ENCODE results near the gene CDK6.

Gene CDK6

GRCh38 chr7:92788559-92789183 lies 47.7 kb downstream of the CDK6 start:
- DNase-seq = no peak

GRCh38 chr7:92785923-92786322 lies 50.5 kb downstream of the CDK6 start:
- DNase-seq = no peak

DNA sequence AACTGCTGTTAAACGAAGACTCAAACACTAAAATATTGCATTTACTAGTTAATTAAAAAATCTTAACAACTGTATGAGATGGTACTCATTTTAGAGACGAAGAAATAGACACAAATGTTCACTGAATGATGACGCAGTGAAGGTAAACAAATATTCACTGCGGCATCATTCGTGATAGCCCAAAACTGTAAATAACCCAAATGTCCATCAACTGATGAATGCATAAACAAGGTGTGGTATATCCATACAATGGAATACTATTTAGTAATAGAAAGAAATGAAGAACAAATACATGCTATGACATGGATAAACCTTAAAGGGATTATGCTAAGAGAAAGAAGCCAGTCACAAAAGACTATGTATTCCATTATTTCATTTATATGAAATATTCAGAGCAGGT lies 51.4 kb downstream of the CDK6 start:
- no peak for DNase-seq

GRCh38 chr7:92783260-92784201 lies 52.8 kb downstream of the CDK6 start:
- DNase-seq = no peak

DNA sequence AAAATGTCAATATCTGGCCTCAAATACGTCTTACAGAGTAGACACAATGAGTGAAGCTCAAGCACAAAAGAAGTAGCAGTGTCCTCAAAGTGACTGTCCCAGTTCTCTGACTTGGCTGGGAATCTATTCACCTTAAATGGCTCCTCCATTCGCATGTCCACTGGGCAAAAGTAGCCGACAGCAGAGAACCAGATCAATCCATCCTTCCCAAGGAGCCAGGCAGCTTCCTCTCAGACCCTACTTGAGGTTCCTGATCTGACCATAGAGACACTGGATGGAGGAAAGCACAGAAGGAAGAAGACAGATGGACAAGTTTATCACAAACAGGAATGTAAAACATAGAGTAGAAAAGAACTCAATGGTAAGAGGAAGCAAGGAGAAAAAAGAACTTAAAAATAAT lies 53.5 kb downstream of the CDK6 start:
- no peak for DNase-seq

DNA sequence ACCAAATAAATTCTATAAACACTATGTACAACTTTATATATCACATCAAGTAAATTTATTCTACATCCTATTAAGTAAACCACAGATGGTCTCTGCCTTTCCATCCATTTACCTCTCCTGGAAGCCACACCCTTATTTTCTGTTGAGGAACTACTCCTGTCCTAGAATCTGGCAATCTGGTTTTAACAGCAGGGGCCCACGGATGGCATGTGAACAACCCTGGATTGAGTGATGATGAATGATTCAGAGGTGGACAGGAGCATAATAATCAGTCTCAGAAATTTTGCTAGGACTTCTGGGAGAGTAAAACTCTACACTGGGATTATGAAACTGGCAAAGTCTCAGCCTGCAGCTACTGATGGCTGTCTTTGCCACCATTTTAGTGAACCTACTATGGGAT lies 54.1 kb downstream of the CDK6 start:
- no peak for DNase-seq

DNA sequence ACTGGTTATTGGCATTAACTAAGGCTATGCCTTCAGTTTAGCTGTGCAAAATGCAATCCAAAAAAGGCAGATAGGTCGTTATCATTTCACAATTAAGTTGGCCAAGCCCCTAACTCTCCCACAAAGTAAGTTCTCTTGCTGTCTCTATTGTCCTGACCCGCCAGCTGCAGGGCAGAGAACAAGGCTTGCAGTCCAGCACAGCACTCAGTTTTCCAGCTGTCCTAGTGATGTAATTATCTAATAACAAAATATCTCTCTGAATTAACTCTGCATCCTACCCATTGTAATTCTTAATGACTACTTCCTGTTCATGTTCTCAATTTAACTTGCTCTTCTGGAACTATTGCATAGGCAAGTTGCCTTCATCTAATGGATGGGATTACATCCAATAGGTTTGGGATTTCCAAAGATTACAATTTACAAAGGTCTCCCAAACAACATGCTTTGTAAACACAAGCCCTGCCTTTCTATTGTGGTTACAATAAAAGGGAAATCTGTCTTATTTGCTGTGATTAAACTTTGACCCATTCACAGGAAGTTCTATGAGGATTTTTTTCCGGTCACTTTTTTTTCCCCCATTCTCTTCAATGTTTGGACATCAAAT lies 55.2 kb downstream of the CDK6 start:
- DNase-seq = no peak

GRCh38 chr7:92778972-92779371 lies 57.4 kb downstream of the CDK6 start:
- DNase-seq = no peak

DNA sequence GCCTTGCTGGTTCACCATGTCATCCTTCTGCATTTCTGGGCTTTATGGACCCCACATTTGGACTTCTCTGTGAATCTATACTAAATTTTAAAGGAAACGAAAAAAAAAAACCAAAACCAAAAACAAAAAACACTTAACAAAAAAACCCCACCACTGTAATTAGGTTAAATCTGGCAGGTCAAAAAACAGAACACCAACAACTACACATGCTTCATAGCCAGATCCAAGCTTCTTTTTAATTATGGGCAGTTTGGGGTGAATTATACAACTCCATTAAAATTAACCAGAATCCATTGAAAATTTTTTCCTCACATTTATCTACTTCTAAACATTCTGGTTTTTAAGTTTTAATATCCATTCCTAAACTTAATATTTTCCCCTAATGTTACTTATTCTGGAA lies 58.4 kb downstream of the CDK6 start:
- DNase-seq = no peak

DNA sequence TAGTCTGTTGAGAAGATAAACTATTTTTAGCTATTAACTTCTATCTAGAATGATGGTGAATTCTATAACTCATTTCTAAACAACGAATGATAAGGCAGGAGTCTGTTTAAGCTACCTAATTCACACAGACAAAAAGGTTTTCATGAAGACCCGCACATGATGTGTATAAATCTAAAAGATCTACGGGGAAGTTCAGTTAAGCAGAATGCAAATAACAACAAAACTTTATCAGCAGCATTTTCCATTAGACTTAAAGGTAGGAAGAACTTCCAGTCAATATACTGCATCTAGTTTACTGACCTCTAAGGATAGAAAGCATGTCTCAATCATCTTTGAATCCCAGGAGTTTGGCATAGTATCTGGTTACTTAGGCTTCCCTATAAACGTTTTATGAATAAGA lies 62.6 kb downstream of the CDK6 start:
- DNase-seq = no peak

GRCh38 chr7:92769844-92770243 lies 66.5 kb downstream of the CDK6 start:
- DNase-seq = no peak

- no peak for DNase-seq
These were observed 67.0 kb downstream of the CDK6 start for GRCh38 chr7:92769394-92769699.

DNA sequence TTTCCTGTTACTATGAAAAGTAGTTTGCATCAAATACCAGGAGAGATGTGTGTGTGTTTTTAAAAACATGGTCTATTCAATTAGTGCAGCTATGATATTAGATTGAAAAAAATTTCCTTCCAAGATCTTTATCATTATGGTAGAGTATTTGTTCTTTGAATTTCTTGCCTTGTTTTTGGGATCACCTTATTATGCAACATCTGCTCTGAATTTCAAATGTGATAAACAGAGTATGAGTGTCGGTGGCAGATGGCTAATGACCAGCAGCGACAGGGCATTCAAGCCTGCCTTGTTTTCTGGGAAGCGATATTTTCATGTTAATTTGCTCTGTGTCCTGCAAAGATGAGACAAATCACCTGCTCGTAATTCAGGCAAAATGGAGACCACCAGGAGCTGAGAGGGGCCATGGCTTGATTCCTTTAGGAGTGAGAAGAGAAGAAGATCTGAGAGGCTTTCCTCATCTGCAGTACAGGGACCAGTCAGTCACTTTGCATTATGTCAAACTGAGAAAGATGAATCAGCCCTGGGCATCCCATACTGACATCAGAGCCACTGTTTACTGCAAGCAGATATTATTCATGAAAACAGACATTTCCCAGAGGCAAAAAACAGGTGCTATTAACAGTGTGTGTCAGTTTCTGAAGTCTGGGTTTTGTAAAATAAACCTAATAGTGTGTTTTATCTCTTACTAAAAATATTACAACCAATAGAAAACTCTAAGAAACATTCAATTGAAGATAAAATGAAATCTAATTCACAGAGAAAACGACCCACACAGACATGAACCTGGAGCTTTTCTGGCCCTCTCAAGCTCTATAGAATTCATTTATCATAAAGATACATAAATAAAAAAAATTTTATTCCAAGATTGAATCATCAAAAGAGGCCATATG lies 67.6 kb downstream of the CDK6 start:
- peak in 1 of 2 experiments; percentile 47 for DNase-seq

GRCh38 chr7:92767437-92767836 lies 68.9 kb downstream of the CDK6 start:
- no peak for DNase-seq

DNA sequence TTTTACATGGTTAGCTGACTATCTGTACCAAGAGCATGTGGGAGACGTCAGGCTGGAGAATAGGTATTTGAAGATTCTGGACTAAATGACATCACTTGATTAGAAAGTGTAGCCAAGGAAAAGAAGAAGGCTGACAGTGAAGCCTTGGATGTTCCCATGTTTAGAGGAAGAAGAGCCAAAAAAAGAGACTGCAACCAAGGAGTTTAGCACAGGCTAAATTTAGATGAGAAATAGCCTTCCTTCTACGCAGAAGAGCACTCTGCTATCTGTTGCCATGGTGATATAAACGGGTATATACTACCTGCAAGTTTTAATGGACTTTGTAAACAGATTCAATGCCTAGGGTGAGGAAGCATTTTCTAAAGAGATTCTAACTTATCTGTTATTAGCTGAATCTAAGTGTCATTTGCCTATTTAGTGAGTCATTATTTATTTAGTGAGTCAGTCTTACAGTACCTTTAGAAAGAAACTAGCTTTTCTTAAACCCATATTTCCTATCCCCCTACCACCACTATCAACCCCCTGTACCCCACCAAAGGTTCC lies 69.8 kb downstream of the CDK6 start:
- no peak for DNase-seq

DNA sequence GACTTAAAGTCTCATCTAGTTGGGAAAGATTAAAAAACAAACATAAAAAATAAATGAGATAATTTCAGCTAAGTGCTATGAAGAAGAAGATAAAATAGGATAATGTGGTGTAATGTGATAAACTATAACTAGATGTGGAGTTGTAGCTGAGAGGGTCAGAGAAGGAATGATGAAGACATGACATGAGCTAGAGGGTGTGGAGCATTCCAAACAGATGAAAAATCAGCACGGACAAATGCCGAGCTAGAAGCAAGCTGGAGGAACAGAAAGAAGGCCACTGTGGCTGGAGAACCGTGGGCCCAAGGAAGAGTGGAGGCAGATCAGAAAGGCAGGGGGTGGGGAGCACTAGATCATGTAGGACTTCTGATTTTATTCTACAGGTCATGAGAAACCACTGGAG lies 70.6 kb downstream of the CDK6 start:
- DNase-seq = no peak

- no peak for DNase-seq
These were observed 72.5 kb downstream of the CDK6 start for GRCh38 chr7:92763636-92764423.

GRCh38 chr7:92762851-92763250 lies 73.5 kb downstream of the CDK6 start:
- no peak for DNase-seq

GRCh38 chr7:92761391-92762097 lies 74.8 kb downstream of the CDK6 start:
- DNase-seq = no peak

- no peak for DNase-seq
These were observed 77.5 kb downstream of the CDK6 start for GRCh38 chr7:92758796-92759431.
